HepG2 (cell line): ENCODE data around the gene EXOC6B. TPM values are rescaled to one million over a fixed set of nuclear protein-coding genes. Genes with fewer than 3 reads are reported as not detected.
A peak's percentile ranks its signal among the peaks of the same experiment; 100 is the strongest.

Experiments
- ATAC-seq: fragments of 200-7000 bp; cut with Tn5 transposase; 3 replicates; pipeline ENCODE4 v1.9.1; 2020; ENCODE audit warnings: mild to moderate bottlenecking, moderate library complexity
- BruUV-seq: library from RNA; stranded (reverse); fragments of 400-500 nt; replicated peaks from 2 replicates; lab custom pipeline; 2021; lab: Mats Ljungman, UMichigan
- CTCF ChIA-PET: fragments of 300-600 bp; formaldehyde crosslinking; extraction: SDS; loops from one replicate; lab custom pipeline; 2021; ENCODE audit warnings: low total read pairs, inconsistent platforms, low intra/inter-chr PET ratio; lab: Yijun Ruan, JAX
- POLR2A ChIA-PET: fragments of 350-600 bp; sonication (Branson Sonifier 250); formaldehyde crosslinking; loops from one replicate; lab custom pipeline; 2020; ENCODE audit warnings: antibody characterized with exemption, inconsistent platforms; lab: Yijun Ruan, JAX
- DNase-seq: peaks from one replicate; pipeline ENCODE4 v3.0.0-alpha.2; 2015; ENCODE audit warnings: low spot score
- FAIRE-seq: peaks from 3 replicates; lab custom pipeline; 2011; peaks lifted over from hg19 to GRCh38; lab: Jason Lieb, UNC
- H2AFZ ChIP-seq: one replicate; pipeline ENCODE4 v1.6.1; 2011; ENCODE audit warnings: low read length, inconsistent platforms
- H3K27ac ChIP-seq: fragments of 300-600 bp; 3 replicates; pipeline ENCODE4 v1.8.0; 2011; ENCODE audit warnings: mixed run types, mild to moderate bottlenecking, mixed read lengths, low read length, inconsistent platforms; ENCODE audit not compliant: insufficient read depth; ENCODE audit errors: extremely low read length
- H3K27me3 ChIP-seq, 2 experiments: fragments of 200-600 bp in 1 of 2; 2 replicates in 1 of 2; 3 replicates in 1 of 2; pipeline versions ENCODE4 v1.6.0 to v1.8.0; 2011; ENCODE audit warnings: low read length in 2 of 2, mild to moderate bottlenecking in 2 of 2, moderate library complexity in 2 of 2, inconsistent platforms in 1 of 2; ENCODE audit not compliant: insufficient read depth in 2 of 2, control insufficient read depth in 1 of 2
- H3K36me3 ChIP-seq, 2 experiments: fragments of 200-600 bp in 1 of 2; replicated peaks in 1 of 2; 2 replicates in 1 of 2; 3 replicates in 1 of 2; pipeline versions ENCODE4 v1.5.1 to v1.8.0; 2011; ENCODE audit warnings: low read length in 2 of 2, inconsistent platforms in 1 of 2; ENCODE audit not compliant: insufficient read depth in 2 of 2, control insufficient read depth in 1 of 2
- H3K4me1 ChIP-seq: 2 replicates; pipeline ENCODE4 v1.5.1; 2012; ENCODE audit warnings: low read length, inconsistent platforms; ENCODE audit not compliant: insufficient read depth
- H3K4me2 ChIP-seq: 2 replicates; pipeline ENCODE4 v1.6.0; 2011; ENCODE audit warnings: low read depth, low read length, inconsistent platforms
- H3K4me3 ChIP-seq, 3 experiments: fragments of 200-600 bp in 1 of 3; sonication (generic), shearing (Covaris generic) in 1 of 3; replicated peaks in 1 of 3; 2 replicates each; pipeline ENCODE4 v1.5.1; 2011 to 2016; ENCODE audit warnings: low read length in 3 of 3, inconsistent platforms in 2 of 3, low read depth in 2 of 3, mild to moderate bottlenecking in 2 of 3, control low read depth in 1 of 3, mixed read lengths in 1 of 3; ENCODE audit not compliant: insufficient read depth in 1 of 3
- H3K79me2 ChIP-seq: one replicate; pipeline ENCODE4 v1.6.1; 2011; ENCODE audit warnings: low read length, inconsistent platforms; ENCODE audit not compliant: insufficient read depth
- H3K9ac ChIP-seq: 2 replicates; pipeline ENCODE4 v1.6.0; 2011; ENCODE audit warnings: mild to moderate bottlenecking, low read depth, low read length, inconsistent platforms; ENCODE audit not compliant: insufficient read depth
- H3K9me3 ChIP-seq: 2 replicates; pipeline ENCODE4 v1.5.1; 2012; ENCODE audit warnings: mild to moderate bottlenecking, low read length
- H4K20me1 ChIP-seq: 2 replicates; pipeline ENCODE4 v1.6.0; 2011; ENCODE audit warnings: inconsistent platforms, mild to moderate bottlenecking, low read length, moderate library complexity; ENCODE audit not compliant: insufficient read depth
- RFX5 ChIP-seq: IDR thresholded peaks from 2 replicates; pipeline ENCODE4 v1.6.1; 2011; ENCODE audit warnings: low read depth, low read length, improper control_type of control experiment
- ZNF407 ChIP-seq: sonication (generic); formaldehyde crosslinking; IDR thresholded peaks from one replicate; pipeline ENCODE4 v1.5.1; 2020; ENCODE audit warnings: mild to moderate bottlenecking, missing genetic modification reagents; ENCODE audit errors: not compliant biosample characterization
- in situ Hi-C: cut with HindIII; loops from 2 replicates; pipeline ENCODE4 v1.10.0; 2017; ENCODE audit warnings: low pct_unique_long_range_greater_than_20kb; ENCODE audit not compliant: extremely low pct_ligation_motif_present
- intact Hi-C: fragments of 100-400 bp; cut with micrococcal nuclease; formaldehyde crosslinking; loops from one replicate; pipeline ENCODE4 v1.10.0; 2022; ENCODE audit not compliant: unreplicated experiment
- polyA plus RNA-seq, 8 experiments: library from polyadenylated mRNA; depleted of rRNA in 3 of 8; stranded (reverse) in 7 of 8; unstranded in 1 of 8; fragments of >200 nt; fragmentation: Illumina TruSeq in 4 of 8; extraction: Trizol in 4 of 8; gene quantifications; 2 replicates each; pipeline versions ENCODE4 v1.2.1 to v1.2.3, GENCODE V29; 2011 to 2016; ENCODE audit warnings: low read depth in 4 of 8, missing spikeins in 1 of 8, mixed read lengths in 1 of 8; ENCODE audit not compliant: insufficient read depth in 1 of 8
- total RNA-seq, 5 experiments: library from RNA; depleted of rRNA; stranded (reverse); fragments of >200 nt; fragmentation: Illumina TruSeq; extraction: Trizol; gene quantifications; 2 replicates each; pipeline ENCODE4 v1.2.3, GENCODE V29; 2016; ENCODE audit warnings: low read depth in 1 of 5

EXOC6B gene
- total and polyA plus RNA-seq, 2 of the 13 experiments (the other 11 are each of a cell fraction or from before 2014, with no cell fraction given), result 9.1 to 15.9 TPM

GRCh38 chr2:72744049-72744448, 81.8 kb downstream of the EXOC6B start:
- FAIRE-seq, result no peak
- BruUV-seq, result no TSS peak
- CTCF ChIA-PET, result no interaction called here
- Histone ChIP-seq H4K20me1 (no peaks in the 10 kb centered on the region), H3K79me2 (no peaks in the 10 kb centered on the region), H3K4me2 (no peak overlapping the region), H3K4me1 (peaks cover 21% of the 10 kb centered on the region)
- TF ChIP-seq ZNF407 (CRISPR knock-in tag) (no peak), RFX5 (peak; percentile 23; the same call in 1 of the 2 replicates)
- TF ChIP-seq, all 625 proteins: peak for 1
- Histone ChIP-seq H3K27me3 (no peaks in the 10 kb centered on the region), H3K36me3 (no peaks in the 10 kb centered on the region), H3K4me3 (no peak overlapping the region), H3K27ac (no peak overlapping the region), H3K9ac (no peak overlapping the region), H2AFZ (no peak overlapping the region), H3K9me3 (no peaks in the 10 kb centered on the region)
- intact Hi-C loops (loop anchor here (2.0 to 5.0 kb wide), 2 partner anchors 419 to 807 kb away; no protein-coding TSS in a partner anchor), in situ Hi-C loops (loop anchor here (5.0 to 25.0 kb wide), 3 partner anchors 159 to 1207 kb away; no protein-coding TSS in a partner anchor)
- POLR2A ChIA-PET, result no interaction called here
- ATAC-seq (no peak), DNase-seq (no peak)
